PC-3 (cell line): ENCODE results near the gene PLXNA4.

Source experiments
- EZH2 ChIP-seq: fragments of 300-600 bp; sonication (generic); IDR thresholded peaks from one replicate; pipeline ENCODE4 v1.6.1; 2017; ENCODE audit warnings: antibody characterized with exemption, mild to moderate bottlenecking, low read length; ENCODE audit not compliant: unreplicated experiment
- EZH2phosphoT487 ChIP-seq: fragments of 300-600 bp; sonication (generic); IDR thresholded peaks from 2 replicates; pipeline ENCODE4 v1.6.1; 2018; ENCODE audit warnings: mild to moderate bottlenecking, antibody characterized with exemption, low read length, borderline replicate concordance
- TF ChIP-seq, protein P1 (sequence below): fragments of 300-600 bp; sonication (generic); conservative IDR thresholded peaks from 2 replicates; pipeline ENCODE4 v1.5.1; 2017; ENCODE audit warnings: antibody characterized with exemption, low read depth, mild to moderate bottlenecking, low read length

DNA sequence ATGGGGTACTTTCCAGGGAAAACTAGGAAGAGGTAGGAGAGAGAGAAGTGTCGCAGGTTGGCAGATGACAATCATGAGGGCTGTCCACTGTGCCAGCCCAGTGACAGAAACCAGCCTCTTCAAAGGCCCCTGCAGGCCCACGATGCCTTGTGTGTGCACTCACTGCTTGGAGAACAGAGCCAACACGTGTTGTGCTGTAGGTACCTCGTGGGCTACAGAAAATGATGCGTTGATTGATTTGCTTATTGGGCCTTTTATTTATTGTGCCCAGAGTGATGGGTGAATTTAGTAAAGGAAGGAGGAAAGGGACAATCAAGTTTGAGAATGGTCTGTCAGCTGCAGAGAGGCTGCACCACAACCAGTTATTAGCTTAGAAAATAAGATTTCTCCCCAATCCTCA lies 215.1 kb downstream of the PLXNA4 start:
- TF ChIP-seq, protein P1, sequence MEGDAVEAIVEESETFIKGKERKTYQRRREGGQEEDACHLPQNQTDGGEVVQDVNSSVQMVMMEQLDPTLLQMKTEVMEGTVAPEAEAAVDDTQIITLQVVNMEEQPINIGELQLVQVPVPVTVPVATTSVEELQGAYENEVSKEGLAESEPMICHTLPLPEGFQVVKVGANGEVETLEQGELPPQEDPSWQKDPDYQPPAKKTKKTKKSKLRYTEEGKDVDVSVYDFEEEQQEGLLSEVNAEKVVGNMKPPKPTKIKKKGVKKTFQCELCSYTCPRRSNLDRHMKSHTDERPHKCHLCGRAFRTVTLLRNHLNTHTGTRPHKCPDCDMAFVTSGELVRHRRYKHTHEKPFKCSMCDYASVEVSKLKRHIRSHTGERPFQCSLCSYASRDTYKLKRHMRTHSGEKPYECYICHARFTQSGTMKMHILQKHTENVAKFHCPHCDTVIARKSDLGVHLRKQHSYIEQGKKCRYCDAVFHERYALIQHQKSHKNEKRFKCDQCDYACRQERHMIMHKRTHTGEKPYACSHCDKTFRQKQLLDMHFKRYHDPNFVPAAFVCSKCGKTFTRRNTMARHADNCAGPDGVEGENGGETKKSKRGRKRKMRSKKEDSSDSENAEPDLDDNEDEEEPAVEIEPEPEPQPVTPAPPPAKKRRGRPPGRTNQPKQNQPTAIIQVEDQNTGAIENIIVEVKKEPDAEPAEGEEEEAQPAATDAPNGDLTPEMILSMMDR: no peak
- TF ChIP-seq EZH2 (no peak), EZH2phosphoT487 (no peak)
